B cell (primary cell): ENCODE measurements around the gene FAAH. TPM values are rescaled to one million over a fixed set of nuclear protein-coding genes. Genes with fewer than 3 reads are reported as not detected.

ENCODE experiments used
- ATAC-seq: fragments of 200-7000 bp; cut with Tn5 transposase; one replicate; pipeline ENCODE4 v1.10.0; 2021; ENCODE audit warnings: low read depth, mild to moderate bottlenecking, moderate number of reproducible peaks, moderate library complexity
- CTCF ChIA-PET: fragments of 350-600 bp; sonication (Branson Sonifier 250); formaldehyde crosslinking; loops from one replicate; lab custom pipeline; 2021; ENCODE audit warnings: antibody characterized with exemption, inconsistent platforms; lab: Charles Lee
- POLR2A ChIA-PET: fragments of 350-600 bp; sonication (Branson Sonifier 250); formaldehyde crosslinking; loops from one replicate; lab custom pipeline; 2021; ENCODE audit warnings: antibody characterized with exemption; lab: Charles Lee
- DNase-seq: peaks from one replicate; pipeline ENCODE4 v3.0.0; 2013
- H2AFZ ChIP-seq: 2 replicates; pipeline ENCODE4 v1.6.1; 2012; ENCODE audit warnings: mild to moderate bottlenecking, low read depth, low read length; ENCODE audit not compliant: insufficient read depth, poor library complexity, severe bottlenecking
- H3K27ac ChIP-seq, 2 donors: 1 replicate in 1 of 2; 2 replicates in 1 of 2; pipeline ENCODE4 v1.5.1; 2012 to 2013; ENCODE audit warnings: low read length in 2 of 2, mild to moderate bottlenecking in 2 of 2, moderate library complexity in 1 of 2
- H3K27me3 ChIP-seq, 4 experiments: fragments of 200-600 bp in 1 of 4; sonication (generic) in 1 of 4; replicated peaks in 1 of 4; 1 replicate in 2 of 4; 2 replicates in 2 of 4; pipeline versions ENCODE4 v1.6.1 to v1.7.0; 2013 to 2016; ENCODE audit warnings: low read length in 3 of 4, mild to moderate bottlenecking in 2 of 4, mixed read lengths in 1 of 4, moderate library complexity in 1 of 4; ENCODE audit not compliant: insufficient read depth in 4 of 4, control insufficient read depth in 3 of 4; ENCODE audit errors: control extremely low read depth in 1 of 4
- H3K36me3 ChIP-seq, 2 experiments: replicated peaks in 1 of 2; 1 replicate in 1 of 2; 2 replicates in 1 of 2; pipeline versions ENCODE4 v1.6.1 to v1.7.1; 2013; ENCODE audit warnings: low read length in 1 of 2; ENCODE audit not compliant: insufficient read depth in 2 of 2, control insufficient read depth in 1 of 2; ENCODE audit errors: control extremely low read depth in 1 of 2, extremely low read depth in 1 of 2
- H3K4me1 ChIP-seq, 2 donors: fragments of 200-600 bp in 1 of 2; sonication (generic) in 1 of 2; 1 replicate in 1 of 2; 2 replicates in 1 of 2; pipeline versions ENCODE4 v1.5.1 to v1.6.1; 2013 to 2017; ENCODE audit warnings: low read length in 2 of 2; ENCODE audit not compliant: control insufficient read depth in 2 of 2, insufficient read depth in 2 of 2
- H3K4me2 ChIP-seq: replicated peaks from 2 replicates; pipeline ENCODE3; 2012; ENCODE audit warnings: mild to moderate bottlenecking, low read depth, low read length; ENCODE audit not compliant: poor library complexity, severe bottlenecking
- H3K4me3 ChIP-seq, 5 experiments: fragments of 200-600 bp in 1 of 5; sonication (generic) in 1 of 5; 1 replicate in 3 of 5; 2 replicates in 2 of 5; pipeline versions ENCODE4 v1.5.1 to v1.7.0; 2011 to 2016; ENCODE audit warnings: low read length in 4 of 5, mild to moderate bottlenecking in 4 of 5, low read depth in 2 of 5, control low read depth in 1 of 5, moderate library complexity in 1 of 5; ENCODE audit not compliant: insufficient read depth in 1 of 5; ENCODE audit errors: control extremely low read depth in 1 of 5, extremely low read depth in 1 of 5
- H3K79me2 ChIP-seq: fragments of 200-600 bp; sonication (generic); one replicate; pipeline ENCODE4 v1.6.0; 2016; ENCODE audit warnings: low read length; ENCODE audit not compliant: control insufficient read depth, insufficient read depth
- H3K9ac ChIP-seq: fragments of 200-600 bp; sonication (generic); 2 replicates; pipeline ENCODE4 v1.6.1; 2017; ENCODE audit warnings: mild to moderate bottlenecking, low read length, moderate library complexity
- H3K9me3 ChIP-seq, 3 donors: one replicate each; pipeline versions ENCODE4 v1.6.1 to v1.7.1; 2013; ENCODE audit warnings: low read length in 2 of 3; ENCODE audit not compliant: control insufficient read depth in 2 of 3, insufficient read depth in 1 of 3; ENCODE audit errors: control extremely low read depth in 1 of 3
- H4K20me1 ChIP-seq: 2 replicates; pipeline ENCODE4 v1.6.0; 2012; ENCODE audit warnings: mild to moderate bottlenecking, low read length; ENCODE audit not compliant: insufficient read depth, control insufficient read depth, poor library complexity, severe bottlenecking
- H3K27ac Mint-ChIP-seq: one replicate; pipeline ENCODE4 v1.8.0; 2021; ENCODE audit warnings: mixed read lengths
- H3K27me3 Mint-ChIP-seq: one replicate; pipeline ENCODE4 v1.8.0; 2021; ENCODE audit warnings: mixed read lengths
- H3K4me1 Mint-ChIP-seq: one replicate; pipeline ENCODE4 v1.8.0; 2021; ENCODE audit warnings: mixed read lengths
- H3K4me3 Mint-ChIP-seq: one replicate; pipeline ENCODE4 v1.8.0; 2021; ENCODE audit warnings: mixed read lengths
- H3K9me3 Mint-ChIP-seq: one replicate; pipeline ENCODE4 v1.8.0; 2022; ENCODE audit warnings: mixed read lengths; ENCODE audit not compliant: insufficient read depth
- EZH2 ChIP-seq: IDR thresholded peaks from 2 replicates; pipeline ENCODE4 v1.6.1; 2012; ENCODE audit warnings: borderline replicate concordance, low read depth, mild to moderate bottlenecking, moderate library complexity, low read length; ENCODE audit not compliant: insufficient read depth, poor library complexity, severe bottlenecking
- WGBS: methylation state at CpG from one replicate; pipeline ENCODE4 v1.1.5; 2013; ENCODE audit warnings: missing lambda C conversion rate; ENCODE audit not compliant: insufficient coverage; 5-methylcytosine and 5-hydroxymethylcytosine counted together
- intact Hi-C: fragments of 100-400 bp; cut with micrococcal nuclease; formaldehyde crosslinking; loops from one replicate; pipeline ENCODE4 v1.10.0; 2022
- polyA plus RNA-seq: library from polyadenylated mRNA; depleted of rRNA; stranded (reverse); fragments of >200 nt; gene quantifications from 2 replicates; pipeline ENCODE4 v1.2.3, GENCODE V29; 2012
- total RNA-seq, 2 donors: library from RNA; stranded (reverse); fragments of 120-200 nt in 1 of 2; gene quantifications; 1 replicate in 1 of 2; 2 replicates in 1 of 2; pipeline versions ENCODE4 v1.2.3 to v1.2.4, GENCODE V29; 2013 to 2022
- TF ChIP-seq, protein P1 (sequence below): fragments of 200-600 bp; IDR thresholded peaks from one replicate; pipeline ENCODE4 v1.8.0; 2022; ENCODE audit warnings: antibody characterized with exemption, mild to moderate bottlenecking

The FAAH gene
- total and polyA plus RNA-seq, 2 donors (not counting 1 experiment from before 2014, with no cell fraction given): 5.6 to 9.6 TPM

DNA sequence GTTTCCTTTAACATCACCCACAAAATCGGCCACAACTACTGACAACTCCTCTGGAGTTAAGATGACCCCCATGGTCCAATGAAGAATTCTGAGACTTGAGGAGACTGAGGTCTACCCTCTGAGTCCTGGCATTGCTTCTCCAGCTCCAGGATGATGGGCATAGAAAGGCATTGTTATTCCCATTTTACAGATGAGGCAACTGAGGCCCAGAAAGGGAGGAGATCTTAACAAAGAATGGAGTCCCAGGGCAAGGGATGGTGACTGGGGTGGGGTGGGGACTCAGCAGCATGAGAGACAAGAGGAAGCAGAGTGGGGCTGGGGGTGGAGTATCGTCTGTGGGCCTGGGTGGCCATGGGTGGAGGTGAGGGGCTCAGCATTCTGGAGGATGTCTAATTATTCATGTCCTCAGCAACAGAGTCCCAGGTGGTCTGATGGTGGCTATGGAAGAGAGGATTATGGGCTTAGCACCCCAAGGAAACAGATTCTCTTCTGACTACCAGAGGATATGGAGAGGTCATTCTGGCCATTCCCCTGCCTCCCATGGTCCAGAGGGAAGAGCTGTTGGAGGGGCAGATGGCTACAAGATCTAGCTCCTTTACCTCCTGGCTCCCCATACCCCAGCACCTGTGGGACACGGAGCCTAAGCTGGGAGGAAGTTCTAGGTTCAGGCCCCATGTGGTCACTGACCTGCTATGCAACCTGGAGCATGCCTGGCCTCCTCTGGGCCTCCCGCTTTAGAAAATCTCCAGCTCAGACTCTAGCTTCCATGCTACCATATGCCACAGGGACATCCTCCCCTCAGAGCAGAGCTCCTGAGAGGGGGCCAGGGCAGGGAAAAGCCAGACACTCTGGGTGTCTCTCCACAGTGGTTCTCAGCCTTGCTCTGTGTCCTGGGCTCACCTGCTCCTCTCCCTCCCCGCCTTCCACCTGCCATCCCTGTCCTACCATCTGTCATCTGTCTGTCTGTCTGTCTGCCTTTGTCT, 58.1 kb downstream of the FAAH start:
- H3K27me3 Mint-ChIP-seq: peaks cover 57% of the 10 kb centered on the region
- POLR2A ChIA-PET: no interaction called here
- TF ChIP-seq, protein P1, sequence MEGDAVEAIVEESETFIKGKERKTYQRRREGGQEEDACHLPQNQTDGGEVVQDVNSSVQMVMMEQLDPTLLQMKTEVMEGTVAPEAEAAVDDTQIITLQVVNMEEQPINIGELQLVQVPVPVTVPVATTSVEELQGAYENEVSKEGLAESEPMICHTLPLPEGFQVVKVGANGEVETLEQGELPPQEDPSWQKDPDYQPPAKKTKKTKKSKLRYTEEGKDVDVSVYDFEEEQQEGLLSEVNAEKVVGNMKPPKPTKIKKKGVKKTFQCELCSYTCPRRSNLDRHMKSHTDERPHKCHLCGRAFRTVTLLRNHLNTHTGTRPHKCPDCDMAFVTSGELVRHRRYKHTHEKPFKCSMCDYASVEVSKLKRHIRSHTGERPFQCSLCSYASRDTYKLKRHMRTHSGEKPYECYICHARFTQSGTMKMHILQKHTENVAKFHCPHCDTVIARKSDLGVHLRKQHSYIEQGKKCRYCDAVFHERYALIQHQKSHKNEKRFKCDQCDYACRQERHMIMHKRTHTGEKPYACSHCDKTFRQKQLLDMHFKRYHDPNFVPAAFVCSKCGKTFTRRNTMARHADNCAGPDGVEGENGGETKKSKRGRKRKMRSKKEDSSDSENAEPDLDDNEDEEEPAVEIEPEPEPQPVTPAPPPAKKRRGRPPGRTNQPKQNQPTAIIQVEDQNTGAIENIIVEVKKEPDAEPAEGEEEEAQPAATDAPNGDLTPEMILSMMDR: no peak
- TF ChIP-seq EZH2: no peak

DNA sequence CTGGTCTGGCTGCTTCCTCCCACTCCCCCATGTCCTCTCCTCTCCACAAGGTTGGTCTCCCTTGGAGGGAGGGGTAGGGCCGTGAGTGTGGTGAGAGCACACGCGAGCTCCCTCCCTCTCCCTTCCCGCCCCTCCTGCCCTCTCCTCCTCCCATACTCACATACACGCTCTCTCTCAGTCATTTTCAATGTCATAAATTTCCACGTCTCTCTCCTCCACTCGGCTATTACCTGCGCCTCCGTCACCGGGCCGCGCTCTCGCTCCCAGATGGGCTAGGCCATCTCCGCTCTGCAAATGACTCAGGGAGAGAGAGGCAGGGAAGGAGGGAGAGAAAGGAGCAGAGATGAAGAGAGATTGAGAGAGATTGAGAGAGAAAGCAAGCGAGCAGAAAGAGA, 58.8 kb downstream of the FAAH start:
- POLR2A ChIA-PET: no interaction called here
- WGBS: 74% methylated on average over 5 of the region's 15 CpGs
- CTCF ChIA-PET: interaction anchor here (0.8 kb wide), 1 partner anchor 11 kb away, joined by 3 read pairs; no protein-coding TSS in a partner anchor

More for the DNA sequence above, 58.1 kb downstream of the FAAH start:
- Mint-ChIP-seq H3K27ac (no peak overlapping the region), H3K4me1 (peaks cover 11% of the 10 kb centered on the region), H3K9me3 (no peaks in the 10 kb centered on the region), H3K4me3 (no peak overlapping the region)
- no peak overlapping the region for H2AFZ ChIP-seq
- peaks cover 6 to 7% of the 10 kb centered on the region in 2 donors for H3K4me1 ChIP-seq
- DNase-seq (no peak), ATAC-seq (no peak)
- no peak overlapping the region for H3K27ac ChIP-seq
- H3K36me3 ChIP-seq: no peaks in the 10 kb centered on the region
- CTCF ChIA-PET: interaction anchor here (1.0 to 1.4 kb wide), 3 partner anchors 10 to 273 kb away, joined by 3 read pairs; no protein-coding TSS in a partner anchor
- intact Hi-C loops: no loop called here
- H3K9ac ChIP-seq: no peak overlapping the region
- no peaks in the 10 kb centered on the region for H4K20me1 ChIP-seq
- 80% methylated on average over 2 of the region's 5 CpGs for WGBS
- no peaks in the 10 kb centered on the region for H3K79me2 ChIP-seq
- H3K4me2 ChIP-seq: no peak overlapping the region
- H3K27me3 ChIP-seq: peaks cover 0 to 47% (median 11%) of the 10 kb centered on the region in 4 experiments
- H3K9me3 ChIP-seq: peaks cover 0 to 3% (median 0%) of the 10 kb centered on the region in 3 donors
- H3K4me3 ChIP-seq: no peak overlapping the region

More for the DNA sequence above, 58.8 kb downstream of the FAAH start:
- H3K4me3 Mint-ChIP-seq: no peak overlapping the region
- peaks cover 0 to 40% (median 7%) of the 10 kb centered on the region in 4 experiments for H3K27me3 ChIP-seq
- no peak overlapping the region for H3K9ac ChIP-seq
- H3K4me2 ChIP-seq: no peak overlapping the region
- DNase-seq: no peak
- H3K27ac ChIP-seq: no peak overlapping the region
- H4K20me1 ChIP-seq: no peaks in the 10 kb centered on the region
- H3K9me3 ChIP-seq: peaks cover 0 to 3% (median 0%) of the 10 kb centered on the region in 3 donors
- no peak for TF ChIP-seq EZH2
- TF ChIP-seq, protein P1: no peak
- H3K4me1 ChIP-seq: peaks cover 5 to 6% of the 10 kb centered on the region in 2 donors
- peaks cover 56% of the 10 kb centered on the region for H3K27me3 Mint-ChIP-seq
- peaks cover 5% of the 10 kb centered on the region for H3K4me1 Mint-ChIP-seq
- no peak for ATAC-seq
- intact Hi-C loops: no loop called here
- no peak overlapping the region for H2AFZ ChIP-seq
- H3K4me3 ChIP-seq: no peak overlapping the region
- no peaks in the 10 kb centered on the region for H3K36me3 ChIP-seq
- H3K79me2 ChIP-seq: no peaks in the 10 kb centered on the region
- no peak overlapping the region for H3K27ac Mint-ChIP-seq
- no peaks in the 10 kb centered on the region for H3K9me3 Mint-ChIP-seq
